Fibroblast of lung (primary cell): ENCODE results near the gene TMEM198. TPM values are rescaled to one million over a fixed set of nuclear protein-coding genes. Genes with fewer than 3 reads are reported as not detected.

Experiments used
- DNase-seq, 2 donors: peaks; one replicate each; pipeline versions ENCODE4 v3.0.0 to v3.0.0-alpha.2; 2010; ENCODE audit warnings: low read depth in 2 of 2
- H2AFZ ChIP-seq: 2 replicates; pipeline ENCODE4 v1.5.1; 2012; ENCODE audit warnings: low read length, control low read depth, inconsistent platforms
- H3K27ac ChIP-seq: 2 replicates; pipeline ENCODE4 v1.5.1; 2011; ENCODE audit warnings: low read length, control low read depth; ENCODE audit not compliant: insufficient read depth
- H3K27me3 ChIP-seq: 2 replicates; pipeline ENCODE4 v1.5.1; 2011; ENCODE audit warnings: mild to moderate bottlenecking, low read length; ENCODE audit not compliant: control insufficient read depth, insufficient read depth
- H3K36me3 ChIP-seq: 2 replicates; pipeline ENCODE4 v1.5.1; 2011; ENCODE audit warnings: low read length; ENCODE audit not compliant: control insufficient read depth, insufficient read depth
- H3K4me1 ChIP-seq: 2 replicates; pipeline ENCODE4 v1.5.1; 2011; ENCODE audit warnings: low read length; ENCODE audit not compliant: control insufficient read depth, insufficient read depth; ENCODE audit errors: extremely low read depth
- H3K4me2 ChIP-seq: 2 replicates; pipeline ENCODE4 v1.5.1; 2011; ENCODE audit warnings: low read length, control low read depth; ENCODE audit not compliant: insufficient read depth; ENCODE audit errors: extremely low read depth
- H3K4me3 ChIP-seq, 4 experiments: fragments of 200-600 bp in 1 of 4; sonication (generic) in 1 of 4; replicated peaks in 1 of 4; 2 replicates each; pipeline ENCODE4 v1.5.1; 2011 to 2016; ENCODE audit warnings: low read length in 4 of 4, low read depth in 3 of 4, mild to moderate bottlenecking in 3 of 4, control low read depth in 2 of 4, inconsistent platforms in 1 of 4, mixed read lengths in 1 of 4; ENCODE audit not compliant: insufficient read depth in 1 of 4; ENCODE audit errors: control extremely low read depth in 1 of 4
- H3K79me2 ChIP-seq: 2 replicates; pipeline ENCODE4 v1.5.1; 2012; ENCODE audit warnings: mild to moderate bottlenecking, low read length, inconsistent platforms; ENCODE audit not compliant: control insufficient read depth, insufficient read depth
- H3K9ac ChIP-seq: 2 replicates; pipeline ENCODE4 v1.5.1; 2011; ENCODE audit warnings: mild to moderate bottlenecking, low read length, control low read depth; ENCODE audit not compliant: insufficient read depth
- H3K9me3 ChIP-seq: 2 replicates; pipeline ENCODE4 v1.5.1; 2012; ENCODE audit warnings: low read depth, low read length; ENCODE audit not compliant: control insufficient read depth, insufficient read depth
- H4K20me1 ChIP-seq: 2 replicates; pipeline ENCODE4 v1.5.1; 2011; ENCODE audit warnings: low read length; ENCODE audit not compliant: control insufficient read depth, insufficient read depth; ENCODE audit errors: extremely low read depth
- CTCF ChIP-seq, 2 donors: IDR thresholded peaks in 1 of 2; conservative IDR thresholded peaks in 1 of 2; 1 replicate in 1 of 2; 2 replicates in 1 of 2; pipeline ENCODE4 v1.5.1; 2011 to 2012; ENCODE audit warnings: low read length in 2 of 2, control low read depth in 1 of 2, inconsistent platforms in 1 of 2, low read depth in 1 of 2, mild to moderate bottlenecking in 1 of 2
- EZH2 ChIP-seq: IDR thresholded peaks from 2 replicates; pipeline ENCODE4 v1.5.1; 2012; ENCODE audit warnings: low read length, control low read depth, mild to moderate bottlenecking; ENCODE audit errors: missing control alignments
- polyA plus RNA-seq, 2 donors: library from polyadenylated mRNA; depleted of rRNA in 1 of 2; stranded (reverse) in 1 of 2; unstranded in 1 of 2; fragments of >200 nt; gene quantifications; 2 replicates each; pipeline ENCODE4 v1.2.1, GENCODE V29; 2011 to 2012; ENCODE audit warnings: missing spikeins in 1 of 2
- total RNA-seq: library from RNA; depleted of rRNA; stranded (reverse); fragments of >200 nt; gene quantifications from 2 replicates; pipeline ENCODE4 v1.2.1, GENCODE V29; 2014

Gene TMEM198
- total and polyA plus RNA-seq, 2 donors (not counting 1 experiment from before 2014, with no cell fraction given) = 0.70 to 0.99 TPM

GRCh38 chr2:219545943-219546352 is 2.1 kb downstream of the TMEM198 start:
- TF ChIP-seq CTCF (conservative IDR thresholded peaks at IDR 0.05 in 1 of 2, IDR thresholded peaks at IDR 0.05 in 1 of 2; ENCODE audit: low read depth in 1 of 2, low read length in 2 of 2) (no peak), EZH2 (no peak)
- no peak overlapping the region for H3K4me2 ChIP-seq

GRCh38 chr2:219547621-219548020 is 3.8 kb downstream of the TMEM198 start:
- Histone ChIP-seq H3K9ac (no peak overlapping the region), H3K36me3 (no peaks in the 10 kb centered on the region), H3K27me3 (peaks cover 6% of the 10 kb centered on the region), H3K4me2 (no peak overlapping the region), H2AFZ (no peak overlapping the region), H3K79me2 (no peaks in the 10 kb centered on the region), H3K4me3 (no peak overlapping the region), H4K20me1 (no peaks in the 10 kb centered on the region), H3K27ac (no peak overlapping the region), H3K4me1 (peaks cover 3% of the 10 kb centered on the region), H3K9me3 (no peaks in the 10 kb centered on the region)
- DNase-seq = no peak
- TF ChIP-seq EZH2 (no peak), CTCF (conservative IDR thresholded peaks at IDR 0.05 in 1 of 2, IDR thresholded peaks at IDR 0.05 in 1 of 2; ENCODE audit: low read depth in 1 of 2, low read length in 2 of 2) (no peak)

More at GRCh38 chr2:219545943-219546352, 2.1 kb downstream of the TMEM198 start:
- Histone ChIP-seq H3K4me1 (peaks cover 5% of the 10 kb centered on the region), H3K79me2 (peaks cover 4% of the 10 kb centered on the region), H3K4me3 (no peak overlapping the region), H4K20me1 (no peaks in the 10 kb centered on the region), H3K36me3 (peaks cover 8% of the 10 kb centered on the region), H3K27ac (no peak overlapping the region), H3K9ac (no peak overlapping the region), H3K27me3 (no peaks in the 10 kb centered on the region), H3K9me3 (no peaks in the 10 kb centered on the region), H2AFZ (no peak overlapping the region)
- no peak for DNase-seq

DNA sequence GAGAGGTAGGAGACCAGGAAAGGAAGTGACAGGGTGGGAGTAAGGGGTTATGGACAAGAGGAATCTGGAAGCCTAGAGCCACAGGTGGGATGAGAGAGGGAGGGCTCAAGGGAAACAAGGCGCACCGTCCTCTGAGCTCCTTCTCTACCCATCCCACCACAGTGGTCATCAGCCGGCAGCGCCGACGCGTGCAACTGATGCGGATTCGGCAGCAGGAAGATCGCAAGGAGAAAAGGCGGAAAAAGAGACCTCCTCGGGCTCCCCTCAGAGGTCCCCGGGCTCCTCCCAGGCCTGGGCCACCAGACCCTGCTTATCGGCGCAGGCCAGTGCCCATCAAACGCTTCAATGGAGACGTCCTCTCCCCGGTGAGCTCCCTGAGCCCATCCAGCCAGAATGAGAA is 5.2 kb downstream of the TMEM198 start:
- TF ChIP-seq CTCF (conservative IDR thresholded peaks at IDR 0.05 in 1 of 2, IDR thresholded peaks at IDR 0.05 in 1 of 2; ENCODE audit: low read depth in 1 of 2, low read length in 2 of 2) = no peak
- no peak for TF ChIP-seq EZH2
- Histone ChIP-seq H3K4me3 (no peak overlapping the region), H4K20me1 (no peaks in the 10 kb centered on the region)

More for the DNA sequence above, 5.2 kb downstream of the TMEM198 start:
- Histone ChIP-seq H3K4me2 (no peak overlapping the region), H3K36me3 (no peaks in the 10 kb centered on the region), H3K79me2 (no peaks in the 10 kb centered on the region), H3K27ac (no peak overlapping the region), H3K4me1 (peaks cover 3% of the 10 kb centered on the region), H2AFZ (no peak overlapping the region), H3K27me3 (peaks cover 6% of the 10 kb centered on the region), H3K9me3 (no peaks in the 10 kb centered on the region), H3K9ac (no peak overlapping the region)
- DNase-seq = no peak
